ENCODE measurements around the gene MYO1B.
A peak's percentile ranks its signal among the peaks of the same experiment; 100 is the strongest.

The MYO1B gene

GRCh38 chr2:191228333-191228732 is 16.9 kb upstream of the MYO1B start:
- no peak for DNase-seq

GRCh38 chr2:191228861-191229260 is 16.3 kb upstream of the MYO1B start:
- no peak for DNase-seq

- peak; percentile 98 for DNase-seq
Observed at GRCh38 chr2:191230174-191230573, 15.0 kb upstream of the MYO1B start.

- DNase-seq = peak; percentile 51
Observed at GRCh38 chr2:191231995-191232394, 13.2 kb upstream of the MYO1B start.

GRCh38 chr2:191233533-191233932 is 11.7 kb upstream of the MYO1B start:
- no peak for DNase-seq

GRCh38 chr2:191234376-191234775 is 10.8 kb upstream of the MYO1B start:
- peak; percentile 82 for DNase-seq

- no peak for DNase-seq
Observed at GRCh38 chr2:191240871-191241270, 4.3 kb upstream of the MYO1B start.

GRCh38 chr2:191241418-191241817 is 3.8 kb upstream of the MYO1B start:
- no peak for DNase-seq

- no peak for DNase-seq
Observed at GRCh38 chr2:191243154-191243553, 2.0 kb upstream of the MYO1B start.

- no peak for DNase-seq
Observed at GRCh38 chr2:191244350-191244749, 854 bp upstream of the MYO1B start.

- DNase-seq = peak; percentile 80
Observed at GRCh38 chr2:191245869-191246531, 796 bp downstream of the MYO1B start.

GRCh38 chr2:191246820-191247380 is 1.7 kb downstream of the MYO1B start:
- no peak for DNase-seq

- peak; percentile 91 for DNase-seq
Observed at GRCh38 chr2:191247381-191248057, 2.3 kb downstream of the MYO1B start.

- peak; percentile 49 for DNase-seq
Observed at GRCh38 chr2:191249156-191249813, 4.1 kb downstream of the MYO1B start.

- DNase-seq = peak; percentile 54
Observed at GRCh38 chr2:191250400-191250799, 5.2 kb downstream of the MYO1B start.

- no peak for DNase-seq
Observed at GRCh38 chr2:191250986-191251385, 5.8 kb downstream of the MYO1B start.

GRCh38 chr2:191252699-191253098 is 7.5 kb downstream of the MYO1B start:
- DNase-seq = peak; percentile 80

- peak; percentile 70 for DNase-seq
Observed at GRCh38 chr2:191253476-191253875, 8.3 kb downstream of the MYO1B start.

- DNase-seq = no peak
Observed at GRCh38 chr2:191255271-191255670, 10.1 kb downstream of the MYO1B start.

GRCh38 chr2:191255756-191256312 is 10.6 kb downstream of the MYO1B start:
- DNase-seq = no peak

- DNase-seq = no peak
Observed at GRCh38 chr2:191257934-191258333, 12.7 kb downstream of the MYO1B start.

- DNase-seq = no peak
Observed at GRCh38 chr2:191258996-191259395, 13.8 kb downstream of the MYO1B start.

GRCh38 chr2:191262436-191262835 is 17.2 kb downstream of the MYO1B start:
- DNase-seq = peak; percentile 43

Measured in fibroblast of upper back skin (primary cell).